ENCODE data around the gene TEN1.

GRCh38 chr17:76048711-76049110 is 69.7 kb downstream of the TEN1 start:
- TF ChIP-seq CTCF (conservative IDR thresholded peaks at IDR 0.05 in 1 of 2, IDR thresholded peaks at IDR 0.05 in 1 of 2; ENCODE audit: low read depth in 1 of 2, low read length in 2 of 2), result no peak
- no peak for TF ChIP-seq EZH2 (IDR thresholded peaks at IDR 0.05; ENCODE audit: low read length, missing control alignments)
